Activated naive CD4-positive, alpha-beta T cell treated with anti-CD3 and anti-CD28 coated beads for 36 hours (primary cell): ENCODE results near the gene ERCC1. TPM values are rescaled to one million over a fixed set of nuclear protein-coding genes. Genes with fewer than 3 reads are reported as not detected.
A peak's percentile ranks its signal among the peaks of the same experiment; 100 is the strongest.

Experiments
- CTCF ChIA-PET: fragments of 350-600 bp; sonication (Branson Sonifier 250); formaldehyde crosslinking; loops from one replicate; lab custom pipeline; 2021; ENCODE audit warnings: antibody characterized with exemption; lab: Charles Lee
- DNase-seq: peaks from one replicate; pipeline ENCODE4 v3.0.0-alpha.2; 2020
- H3K27ac Mint-ChIP-seq: one replicate; pipeline ENCODE4 v1.8.0; 2021; ENCODE audit warnings: mild to moderate bottlenecking, mixed read lengths
- H3K27me3 Mint-ChIP-seq: one replicate; pipeline ENCODE4 v1.8.0; 2021; ENCODE audit warnings: low read depth, mixed read lengths
- H3K36me3 Mint-ChIP-seq: one replicate; pipeline ENCODE4 v1.8.0; 2021; ENCODE audit warnings: low read depth, mixed read lengths
- H3K4me1 Mint-ChIP-seq: one replicate; pipeline ENCODE4 v1.8.0; 2021; ENCODE audit warnings: low read depth, mixed read lengths
- H3K4me3 Mint-ChIP-seq: one replicate; pipeline ENCODE4 v1.8.0; 2021; ENCODE audit warnings: mild to moderate bottlenecking, moderate library complexity, mixed read lengths
- H3K9me3 Mint-ChIP-seq: one replicate; pipeline ENCODE4 v1.8.0; 2021; ENCODE audit warnings: mixed read lengths
- intact Hi-C: fragments of 100-400 bp; cut with micrococcal nuclease; formaldehyde crosslinking; loops from one replicate; pipeline ENCODE4 v1.15.1; 2023
- microRNA-seq: library from miRNA; unstranded; fragments of <30 nt; microRNA quantifications from one replicate; pipeline ENCODE4 v1.2.0, GENCODE V29; 2022; ENCODE audit warnings: borderline microRNAs expressed, borderline replicate concordance
- total RNA-seq, 2 experiments: library from RNA; stranded (reverse); gene quantifications; one replicate each; pipeline ENCODE4 v1.2.3, GENCODE V29; 2021

The ERCC1 gene
- total RNA-seq, 2 experiments from 2014 or later: 28.9 to 30.7 TPM

GRCh38 chr19:45370410-45371204 is 53.1 kb downstream of the ERCC1 start, which contains the start of gene ERCC2:
ERCC2 (minus strand) TSS chr19:45370573; CDS start chr19:45370540, 33 bp downstream.
- H3K27me3 Mint-ChIP-seq: no peaks in the 10 kb centered on the region
- no peaks in the 10 kb centered on the region for H3K9me3 Mint-ChIP-seq

GRCh38 chr19:45368737-45369340 is 54.9 kb downstream of the ERCC1 start:
- H3K36me3 Mint-ChIP-seq: no peaks in the 10 kb centered on the region
- no peak overlapping the region for H3K27ac Mint-ChIP-seq
- no peaks in the 10 kb centered on the region for H3K27me3 Mint-ChIP-seq
- CTCF ChIA-PET: interaction anchor here (0.6 kb wide), 1 partner anchor 66 kb away, joined by 3 read pairs; no protein-coding TSS in a partner anchor
- H3K4me3 Mint-ChIP-seq: peak overlapping the region; percentile 53
- H3K4me1 Mint-ChIP-seq: peaks cover 5% of the 10 kb centered on the region
- intact Hi-C loops: no loop called here
- DNase-seq: no peak
- H3K9me3 Mint-ChIP-seq: no peaks in the 10 kb centered on the region

More at GRCh38 chr19:45370410-45371204, 53.1 kb downstream of the ERCC1 start, which contains the start of gene ERCC2:
- DNase-seq: peak; percentile 100
- H3K4me3 Mint-ChIP-seq: peak within 1 kb of the TSS; percentile 93
- H3K36me3 Mint-ChIP-seq: no peaks in the 10 kb centered on the region
- intact Hi-C loops: loop anchor here (1.0 kb wide), 5 partner anchors 32 to 214 kb away; partner anchors contain the start of genes BLOC1S3, OPA3, PPP1R13L and TRAPPC6A
- H3K27ac Mint-ChIP-seq: peak within 1 kb of the TSS; percentile 91
- H3K4me1 Mint-ChIP-seq: peaks cover 5% of the 10 kb centered on the region
- CTCF ChIA-PET: interaction anchor here (0.6 to 1.0 kb wide), 3 partner anchors 32 to 309 kb away, joined by 3 to 5 read pairs (median 3); no protein-coding TSS in a partner anchor

DNA sequence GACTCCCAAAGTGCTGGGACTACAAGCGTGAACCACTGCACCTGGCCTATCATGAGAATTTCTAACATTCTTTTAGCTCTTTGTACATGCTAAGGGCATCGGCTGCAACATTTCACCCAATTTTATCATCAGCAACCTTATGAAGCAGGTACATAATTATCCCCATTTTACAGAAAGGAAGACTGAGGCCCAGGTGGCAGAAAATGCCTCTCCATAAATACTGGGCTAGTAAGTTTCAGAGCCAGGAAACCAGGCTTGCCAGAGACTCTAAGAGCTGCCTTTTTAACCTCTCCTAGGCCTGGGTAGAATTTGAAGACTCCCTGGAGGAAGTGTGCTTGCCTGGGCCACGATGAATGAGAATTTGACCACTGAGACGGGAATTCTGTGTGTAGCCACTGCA is 55.6 kb downstream of the ERCC1 start:
- H3K4me1 Mint-ChIP-seq: peaks cover 5% of the 10 kb centered on the region
- no peak overlapping the region for H3K4me3 Mint-ChIP-seq
- H3K27ac Mint-ChIP-seq: no peak overlapping the region
- intact Hi-C loops: no loop called here
- CTCF ChIA-PET: no interaction called here
- H3K9me3 Mint-ChIP-seq: no peaks in the 10 kb centered on the region
- no peaks in the 10 kb centered on the region for H3K27me3 Mint-ChIP-seq
- peaks cover 1% of the 10 kb centered on the region for H3K36me3 Mint-ChIP-seq
- no peak for DNase-seq

- no peaks in the 10 kb centered on the region for H3K9me3 Mint-ChIP-seq
- H3K27me3 Mint-ChIP-seq: no peaks in the 10 kb centered on the region
- no peak for DNase-seq
- intact Hi-C loops: no loop called here
- peaks cover 5% of the 10 kb centered on the region for H3K36me3 Mint-ChIP-seq
- no peak overlapping the region for H3K27ac Mint-ChIP-seq
- H3K4me3 Mint-ChIP-seq: no peak overlapping the region
- CTCF ChIA-PET: no interaction called here
- peaks cover 3% of the 10 kb centered on the region for H3K4me1 Mint-ChIP-seq
These were observed 59.0 kb downstream of the ERCC1 start for GRCh38 chr19:45364696-45365095.

- Mint-ChIP-seq H3K9me3 (no peaks in the 10 kb centered on the region), H3K4me3 (no peak overlapping the region), H3K27ac (no peak overlapping the region), H3K4me1 (peaks cover 1% of the 10 kb centered on the region), H3K36me3 (peaks cover 6% of the 10 kb centered on the region), H3K27me3 (no peaks in the 10 kb centered on the region)
- DNase-seq: no peak
- intact Hi-C loops: no loop called here
- CTCF ChIA-PET: no interaction called here
These were observed 59.8 kb downstream of the ERCC1 start for GRCh38 chr19:45363861-45364459.

DNA sequence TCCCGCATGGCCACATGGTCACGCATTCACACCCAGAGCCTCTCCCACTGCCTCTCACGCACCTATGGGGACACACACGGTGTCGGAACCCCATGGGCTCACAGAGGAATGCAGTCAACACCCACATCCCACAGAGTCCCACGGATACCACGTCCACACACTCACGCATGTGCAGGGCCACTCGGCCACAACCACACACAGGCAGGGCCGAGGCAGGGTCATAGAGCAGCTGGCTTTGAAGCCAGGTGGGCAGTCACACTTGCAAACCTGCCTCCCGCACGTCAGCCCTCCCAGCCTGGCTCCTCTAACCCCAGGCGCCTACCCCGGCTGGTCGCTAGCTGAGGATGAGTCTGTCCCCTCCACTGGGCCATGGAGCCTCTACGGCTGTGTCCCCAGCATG is 61.4 kb downstream of the ERCC1 start:
- H3K9me3 Mint-ChIP-seq: no peaks in the 10 kb centered on the region
- H3K36me3 Mint-ChIP-seq: peaks cover 8% of the 10 kb centered on the region
- CTCF ChIA-PET: no interaction called here
- H3K4me1 Mint-ChIP-seq: no peaks in the 10 kb centered on the region
- no peak overlapping the region for H3K27ac Mint-ChIP-seq
- intact Hi-C loops: no loop called here
- H3K27me3 Mint-ChIP-seq: no peaks in the 10 kb centered on the region
- no peak overlapping the region for H3K4me3 Mint-ChIP-seq
- no peak for DNase-seq

- Mint-ChIP-seq H3K4me1 (no peaks in the 10 kb centered on the region), H3K27ac (no peak overlapping the region), H3K36me3 (peaks cover 11% of the 10 kb centered on the region), H3K4me3 (no peak overlapping the region), H3K9me3 (no peaks in the 10 kb centered on the region), H3K27me3 (no peaks in the 10 kb centered on the region)
- intact Hi-C loops: no loop called here
- CTCF ChIA-PET: no interaction called here
- DNase-seq: no peak
These were observed 62.1 kb downstream of the ERCC1 start for GRCh38 chr19:45361608-45362007.

GRCh38 chr19:45358213-45358792 is 65.4 kb downstream of the ERCC1 start:
- Mint-ChIP-seq H3K9me3 (no peaks in the 10 kb centered on the region), H3K4me1 (no peaks in the 10 kb centered on the region), H3K27ac (peak overlapping the region; percentile 31), H3K4me3 (no peak overlapping the region), H3K36me3 (peaks cover 20% of the 10 kb centered on the region), H3K27me3 (no peaks in the 10 kb centered on the region)
- CTCF ChIA-PET: no interaction called here
- no peak for DNase-seq
- intact Hi-C loops: no loop called here

DNA sequence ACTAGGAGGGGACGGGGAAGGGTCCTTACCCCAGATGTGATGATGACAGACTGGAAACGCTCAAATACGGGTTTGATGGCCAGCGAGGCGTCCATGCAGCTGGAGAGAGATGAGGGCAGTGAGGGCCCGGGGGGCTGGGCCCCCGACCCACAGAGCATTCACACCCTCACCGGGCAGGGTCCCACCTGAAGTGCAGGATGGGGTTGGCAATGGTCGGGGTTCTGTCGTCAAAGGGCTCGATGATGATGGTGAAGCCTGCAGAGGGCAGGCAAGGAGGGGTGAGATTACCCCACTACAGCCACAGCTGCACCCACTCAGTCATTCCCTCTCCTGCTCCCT is 66.3 kb downstream of the ERCC1 start:
- H3K4me1 Mint-ChIP-seq: no peaks in the 10 kb centered on the region
- no peak overlapping the region for H3K4me3 Mint-ChIP-seq
- H3K9me3 Mint-ChIP-seq: no peaks in the 10 kb centered on the region
- CTCF ChIA-PET: no interaction called here
- H3K36me3 Mint-ChIP-seq: peaks cover 18% of the 10 kb centered on the region
- H3K27me3 Mint-ChIP-seq: no peaks in the 10 kb centered on the region
- no peak for DNase-seq
- intact Hi-C loops: no loop called here
- no peak overlapping the region for H3K27ac Mint-ChIP-seq

Small RNAs within 50 kb of the gene (microRNA-seq; reads per million reads assigned to microRNA genes)
- gene MIR6088: not detected

Other genes with a start within 250 kb of the ERCC1 start
- gene TRAPPC6A, start 245.7 kb downstream of the ERCC1 start, total RNA-seq: 10 to 100 TPM; 28.1 to 28.4 TPM
- 1 to 10 TPM; 5.1 to 6.5 TPM for gene BLOC1S3, start 245.1 kb downstream of the ERCC1 start, total RNA-seq
- gene EXOC3L2, start 178.5 kb downstream of the ERCC1 start, total RNA-seq: not detected
- 10 to 100 TPM; 13.0 to 15.7 TPM for gene MARK4, start 172.6 kb downstream of the ERCC1 start, total RNA-seq
- gene CKM, start 101.0 kb downstream of the ERCC1 start, total RNA-seq: not detected
- not detected for gene KLC3, start 83.2 kb downstream of the ERCC1 start, total RNA-seq
- gene ERCC2, start 53.3 kb downstream of the ERCC1 start, total RNA-seq: 10 to 100 TPM; 20.6 to 22.9 TPM
- 1 to 10 TPM; 4.0 to 4.8 TPM for gene PPP1R13L, start 18.8 kb downstream of the ERCC1 start, total RNA-seq
- gene POLR1G, start 17.3 kb downstream of the ERCC1 start, total RNA-seq: 1 to 10 TPM; 7.4 to 7.6 TPM
- 1 to 10 TPM; 8.0 to 8.7 TPM for gene FOSB, start 44.1 kb upstream of the ERCC1 start, total RNA-seq
- under 1 TPM; 0.69 to 0.84 TPM for gene RTN2, start 73.1 kb upstream of the ERCC1 start, total RNA-seq
- gene PPM1N, start 74.5 kb upstream of the ERCC1 start, total RNA-seq: 1 to 10 TPM; 2.3 to 2.5 TPM
- 10 to 100 TPM; 94.5 to 99.6 TPM for gene VASP, start 83.6 kb upstream of the ERCC1 start, total RNA-seq
- 10 to 100 TPM; 12.4 to 12.7 TPM for gene OPA3, start 160.9 kb upstream of the ERCC1 start, total RNA-seq
- gene GPR4, start 178.3 kb upstream of the ERCC1 start, total RNA-seq: not detected
- gene EML2, start 215.5 kb upstream of the ERCC1 start, total RNA-seq: 100 to 1,000 TPM; 145 to 159 TPM
- gene GIPR, start 244.3 kb upstream of the ERCC1 start, total RNA-seq: 1 to 10 TPM; 1.8 to 2.3 TPM